Activated T-helper 1 cell treated with anti-CD3 and anti-CD28 coated beads, Interleukin-12 subunit alpha, Interleukin-12 subunit beta, Interleukin-2, Interleukin-4 antibody, amounts not matched to agents 30 ng/mL and 10 ng/mL and 1 ng/mL, durations not matched to agents 14 hours and 24 hours and 36 hours (primary cell): Measurements from ENCODE around the gene TGFBRAP1. TPM values are rescaled to one million over a fixed set of nuclear protein-coding genes. Genes with fewer than 3 reads are reported as not detected.
A peak's percentile ranks its signal among the peaks of the same experiment; 100 is the strongest.
"Not testable (repeated sequence)": the region's sequence is repeated elsewhere in the genome, so short reads cannot be mapped to it uniquely, and the experiment has no call there.

ENCODE experiments used
- DNase-seq: peaks from one replicate; pipeline ENCODE4 v3.0.0; 2021; ENCODE audit warnings: low spot score
- H3K27ac Mint-ChIP-seq: one replicate; pipeline ENCODE4 v1.8.0; 2021; ENCODE audit warnings: mild to moderate bottlenecking, mixed read lengths
- H3K27me3 Mint-ChIP-seq: one replicate; pipeline ENCODE4 v1.8.0; 2022; ENCODE audit warnings: mild to moderate bottlenecking, moderate library complexity, mixed read lengths; ENCODE audit not compliant: insufficient read depth
- H3K36me3 Mint-ChIP-seq: one replicate; pipeline ENCODE4 v1.8.0; 2021; ENCODE audit warnings: low read depth, mixed read lengths
- H3K4me1 Mint-ChIP-seq: one replicate; pipeline ENCODE4 v1.8.0; 2021; ENCODE audit warnings: low read depth, mixed read lengths
- H3K4me3 Mint-ChIP-seq: one replicate; pipeline ENCODE4 v1.8.0; 2021; ENCODE audit warnings: mild to moderate bottlenecking, moderate library complexity, mixed read lengths
- H3K9me3 Mint-ChIP-seq: one replicate; pipeline ENCODE4 v1.8.0; 2021; ENCODE audit warnings: mixed read lengths
- intact Hi-C: fragments of 100-400 bp; cut with micrococcal nuclease; formaldehyde crosslinking; loops from one replicate; pipeline ENCODE4 v1.15.1; 2024
- total RNA-seq: library from RNA; stranded (reverse); gene quantifications from 2 replicates; pipeline ENCODE4 v1.2.3, GENCODE V29; 2022

The TGFBRAP1 gene
- total RNA-seq, 1 donor from 2014 or later, result 23.1 TPM

GRCh38 chr2:105337122-105338019, 7.8 kb upstream of the TGFBRAP1 start, which contains the start of gene C2orf49:
Gene C2orf49 (plus strand): TSS chr2:105337540. CDS start chr2:105337588, 48 bp downstream.
- peak; percentile 85 for DNase-seq
- H3K36me3 Mint-ChIP-seq, result peaks cover 28% of the 10 kb centered on the region
- H3K4me1 Mint-ChIP-seq, result peaks cover 50% of the 10 kb centered on the region
- peak within 1 kb of the TSS; percentile 100 for H3K4me3 Mint-ChIP-seq
- peak within 1 kb of the TSS; percentile 100 for H3K27ac Mint-ChIP-seq
- intact Hi-C loops, result loop anchor here (1.0 to 10.0 kb wide), 8 partner anchors 8 to 855 kb away; partner anchors contain the start of genes FHL2, MRPS9, TGFBRAP1 and UXS1
- H3K27me3 Mint-ChIP-seq, result no peaks in the 10 kb centered on the region
- H3K9me3 Mint-ChIP-seq, result no peaks in the 10 kb centered on the region

GRCh38 chr2:105336786-105337121, 7.2 kb upstream of the TGFBRAP1 start:
- no peak for DNase-seq
- Mint-ChIP-seq H3K4me3 (peak overlapping the region; percentile 100), H3K4me1 (peaks cover 50% of the 10 kb centered on the region), H3K36me3 (peaks cover 25% of the 10 kb centered on the region), H3K9me3 (no peaks in the 10 kb centered on the region), H3K27me3 (no peaks in the 10 kb centered on the region), H3K27ac (peak overlapping the region; percentile 100)
- intact Hi-C loops, result loop anchor here (1.0 to 10.0 kb wide), 8 partner anchors 7 to 856 kb away; partner anchors contain the start of genes FHL2, MRPS9, TGFBRAP1 and UXS1

GRCh38 chr2:105335469-105335868, 5.9 kb upstream of the TGFBRAP1 start:
- peaks cover 50% of the 10 kb centered on the region for H3K4me1 Mint-ChIP-seq
- no peak for DNase-seq

GRCh38 chr2:105334211-105334610, 4.7 kb upstream of the TGFBRAP1 start:
- H3K4me1 Mint-ChIP-seq, result peaks cover 52% of the 10 kb centered on the region
- intact Hi-C loops, result loop anchor here (10.0 kb wide), 2 partner anchors 461 to 761 kb away; no protein-coding TSS in a partner anchor
- H3K27me3 Mint-ChIP-seq, result no peaks in the 10 kb centered on the region
- no peak overlapping the region for H3K4me3 Mint-ChIP-seq
- no peak overlapping the region for H3K27ac Mint-ChIP-seq
- H3K9me3 Mint-ChIP-seq, result no peaks in the 10 kb centered on the region
- peaks cover 10% of the 10 kb centered on the region for H3K36me3 Mint-ChIP-seq
- DNase-seq, result no peak

More at GRCh38 chr2:105335469-105335868, 5.9 kb upstream of the TGFBRAP1 start:
- Mint-ChIP-seq H3K27me3 (no peaks in the 10 kb centered on the region), H3K9me3 (no peaks in the 10 kb centered on the region), H3K4me3 (no peak overlapping the region), H3K27ac (no peak overlapping the region), H3K36me3 (peaks cover 15% of the 10 kb centered on the region)
- intact Hi-C loops, result loop anchor here (5.0 to 10.0 kb wide), 3 partner anchors 459 to 857 kb away; partner anchors contain the start of gene UXS1

- Mint-ChIP-seq H3K4me1 (peaks cover 41% of the 10 kb centered on the region), H3K27me3 (no peaks in the 10 kb centered on the region), H3K27ac (peak overlapping the region; percentile 91), H3K9me3 (no peaks in the 10 kb centered on the region), H3K4me3 (peak overlapping the region; percentile 90), H3K36me3 (peaks cover 2% of the 10 kb centered on the region)
- intact Hi-C loops, result loop anchor here (10.0 kb wide), 2 partner anchors 464 to 764 kb away; no protein-coding TSS in a partner anchor
- DNase-seq, result no peak
These were observed 1.3 kb upstream of the TGFBRAP1 start for GRCh38 chr2:105330681-105331375.

GRCh38 chr2:105329197-105329554, 359 bp downstream of the TGFBRAP1 start:
- no peak for DNase-seq
- Mint-ChIP-seq H3K4me3 (peak overlapping the region; percentile 89), H3K27me3 (no peaks in the 10 kb centered on the region), H3K9me3 (no peaks in the 10 kb centered on the region), H3K4me1 (peaks cover 30% of the 10 kb centered on the region), H3K36me3 (no peaks in the 10 kb centered on the region), H3K27ac (peak overlapping the region; percentile 83)
- intact Hi-C loops, result loop anchor here (1.0 to 2.0 kb wide), 2 partner anchors 8 to 70 kb away; partner anchors contain the start of genes C2orf49 and FHL2

GRCh38 chr2:105328281-105329196, 996 bp downstream of the TGFBRAP1 start:
- DNase-seq, result no peak
- Mint-ChIP-seq H3K9me3 (no peaks in the 10 kb centered on the region), H3K4me1 (peaks cover 36% of the 10 kb centered on the region), H3K27me3 (no peaks in the 10 kb centered on the region), H3K27ac (peak overlapping the region; percentile 83), H3K36me3 (no peaks in the 10 kb centered on the region), H3K4me3 (peak overlapping the region; percentile 89)
- intact Hi-C loops, result loop anchor here (1.0 to 2.0 kb wide), 2 partner anchors 9 to 70 kb away; partner anchors contain the start of genes C2orf49 and FHL2

- Mint-ChIP-seq H3K27me3 (no peaks in the 10 kb centered on the region), H3K36me3 (peaks cover 4% of the 10 kb centered on the region), H3K9me3 (no peaks in the 10 kb centered on the region), H3K4me1 (peaks cover 45% of the 10 kb centered on the region), H3K27ac (no peak overlapping the region), H3K4me3 (peak overlapping the region; percentile 89)
- no peak for DNase-seq
- intact Hi-C loops, result loop anchor here (2.0 kb wide), 1 partner anchor 71 kb away; the partner anchor contains the start of gene FHL2
These were observed 1.8 kb downstream of the TGFBRAP1 start for GRCh38 chr2:105327690-105328089.

GRCh38 chr2:105327271-105327670, 2.3 kb downstream of the TGFBRAP1 start:
- Mint-ChIP-seq H3K4me1 (peaks cover 49% of the 10 kb centered on the region), H3K4me3 (peak overlapping the region; percentile 89)
- H3K27me3 Mint-ChIP-seq, H3K9me3 Mint-ChIP-seq, DNase-seq, intact Hi-C loops, H3K36me3 Mint-ChIP-seq, H3K27ac Mint-ChIP-seq: not testable (repeated sequence)

- Mint-ChIP-seq H3K4me3 (no peak overlapping the region), H3K27me3 (no peaks in the 10 kb centered on the region), H3K36me3 (peaks cover 6% of the 10 kb centered on the region), H3K4me1 (peaks cover 45% of the 10 kb centered on the region), H3K9me3 (no peaks in the 10 kb centered on the region), H3K27ac (no peak overlapping the region)
- intact Hi-C loops, result no loop called here
- no peak for DNase-seq
These were observed 4.1 kb downstream of the TGFBRAP1 start for GRCh38 chr2:105325389-105325963.

- intact Hi-C loops, result no loop called here
- Mint-ChIP-seq H3K27me3 (no peaks in the 10 kb centered on the region), H3K27ac (no peak overlapping the region), H3K4me1 (peaks cover 40% of the 10 kb centered on the region), H3K36me3 (peaks cover 6% of the 10 kb centered on the region), H3K4me3 (no peak overlapping the region), H3K9me3 (no peaks in the 10 kb centered on the region)
- DNase-seq, result no peak
These were observed 4.8 kb downstream of the TGFBRAP1 start for GRCh38 chr2:105324732-105325131.
